Measurements from ENCODE around the gene KCND2.

DNA sequence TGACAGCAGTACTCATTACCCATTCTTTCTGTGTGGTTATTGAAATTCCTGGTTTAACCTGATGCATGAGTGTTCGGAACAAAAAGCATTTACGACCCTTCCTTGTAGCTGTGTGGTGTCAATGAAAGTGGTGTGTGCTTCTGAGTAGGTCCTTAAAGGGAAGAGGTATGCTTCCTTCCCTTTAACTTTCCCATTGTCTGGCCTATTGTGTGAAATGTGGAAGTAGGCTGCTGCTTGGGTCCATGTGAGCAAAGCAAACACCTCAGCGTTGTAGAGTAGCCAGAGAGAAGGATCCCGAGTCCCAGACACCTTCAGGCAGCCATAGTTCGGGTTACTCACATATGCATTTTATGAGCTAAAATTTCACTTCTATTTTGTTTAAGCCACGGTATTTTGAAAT, 510.3 kb downstream of the KCND2 start:
- no peak for TF ChIP-seq SIN3A (IDR thresholded peaks at IDR 0.05; ENCODE audit: borderline replicate concordance, insufficient read depth, low read length)
- TF ChIP-seq TAF1 (IDR thresholded peaks at IDR 0.05; ENCODE audit: borderline replicate concordance, insufficient read depth, low read length): no peak
- no peak for TF ChIP-seq REST (IDR thresholded peaks at IDR 0.05; ENCODE audit: insufficient read depth in 1 of 2, low read depth in 2 of 2, low read length in 2 of 2)
- no peak for TF ChIP-seq POLR2AphosphoS5 (IDR thresholded peaks at IDR 0.05; ENCODE audit: low read depth, low read length)
- TF ChIP-seq FOXP2 (optimal IDR thresholded peaks at IDR 0.05; ENCODE audit: borderline replicate concordance, extremely low read depth, extremely low read length, insufficient read depth): no peak

All from PFSK-1 (cell line).